Hematopoietic multipotent progenitor cell (in vitro differentiated cells): ENCODE results near the gene ZSCAN25. TPM values are rescaled to one million over a fixed set of nuclear protein-coding genes. Genes with fewer than 3 reads are reported as not detected.
"Not testable (repeated sequence)": the region's sequence is repeated elsewhere in the genome, so short reads cannot be mapped to it uniquely, and the experiment has no call there.

Experiments
- DNase-seq, 3 donors: peaks; one replicate each; pipeline ENCODE4 v3.0.0-alpha.2; 2011 to 2015; ENCODE audit warnings: low read depth in 2 of 3, low spot score in 2 of 3
- total RNA-seq: library from RNA; depleted of rRNA; stranded (reverse); fragments of >200 nt; gene quantifications from one replicate; pipeline ENCODE4 v1.2.3, GENCODE V29; 2012

The ZSCAN25 gene
- total RNA-seq, 1 donor = 17.5 TPM

- DNase-seq = no peak
Observed at GRCh38 chr7:99615989-99616358, 772 bp upstream of the ZSCAN25 start.

GRCh38 chr7:99617192-99617781 lies 541 bp downstream of the ZSCAN25 start:
- DNase-seq = no peak

GRCh38 chr7:99618726-99619125 lies 2.0 kb downstream of the ZSCAN25 start:
- DNase-seq = no peak

GRCh38 chr7:99619571-99620130 lies 2.9 kb downstream of the ZSCAN25 start:
- DNase-seq = no peak

GRCh38 chr7:99621271-99621670 lies 4.5 kb downstream of the ZSCAN25 start:
- DNase-seq = no peak

- DNase-seq = no peak
Observed at GRCh38 chr7:99622596-99622995, 5.8 kb downstream of the ZSCAN25 start.

- DNase-seq = no peak
Observed at GRCh38 chr7:99623091-99623693, 6.4 kb downstream of the ZSCAN25 start.

GRCh38 chr7:99623702-99624447 lies 7.1 kb downstream of the ZSCAN25 start:
- no peak for DNase-seq

GRCh38 chr7:99624484-99624883 lies 7.7 kb downstream of the ZSCAN25 start:
- DNase-seq = peak in 2 of 3 donors; percentile 7 to 59

- no peak for DNase-seq
Observed at GRCh38 chr7:99625321-99625720, 8.6 kb downstream of the ZSCAN25 start.

- no peak for DNase-seq
Observed at GRCh38 chr7:99625961-99626360, 9.2 kb downstream of the ZSCAN25 start.

- DNase-seq = no peak
Observed at GRCh38 chr7:99626661-99627060, 9.9 kb downstream of the ZSCAN25 start.

- DNase-seq = no peak
Observed at GRCh38 chr7:99627513-99627912, 10.8 kb downstream of the ZSCAN25 start.

- DNase-seq = no peak
Observed at GRCh38 chr7:99628471-99629465, 12.0 kb downstream of the ZSCAN25 start.

- DNase-seq = no peak
Observed at GRCh38 chr7:99629643-99630042, 12.9 kb downstream of the ZSCAN25 start.

GRCh38 chr7:99631295-99632109 lies 14.8 kb downstream of the ZSCAN25 start:
- DNase-seq = no peak

GRCh38 chr7:99637414-99637813 lies 20.7 kb downstream of the ZSCAN25 start:
- DNase-seq = not testable (repeated sequence)

- DNase-seq = no peak
Observed at GRCh38 chr7:99638731-99639130, 22.0 kb downstream of the ZSCAN25 start.

- DNase-seq = no peak
Observed at GRCh38 chr7:99639267-99639666, 22.5 kb downstream of the ZSCAN25 start.

- DNase-seq = no peak
Observed at GRCh38 chr7:99642027-99642426, 25.3 kb downstream of the ZSCAN25 start.
